Mucosa of rectum (tissue), 2 donors: ENCODE measurements around the gene OR2M5.

Experiments
- H3K27ac ChIP-seq, 2 donors: one replicate each; pipeline ENCODE4 v1.7.0; 2013; ENCODE audit warnings: inconsistent platforms in 2 of 2, low read depth in 2 of 2, low read length in 2 of 2
- H3K27me3 ChIP-seq, 2 donors: one replicate each; pipeline ENCODE4 v1.7.0; 2013; ENCODE audit warnings: low read length in 2 of 2; ENCODE audit not compliant: control insufficient read depth in 2 of 2, insufficient read depth in 2 of 2
- H3K36me3 ChIP-seq, 2 donors: one replicate each; pipeline ENCODE4 v1.7.0; 2013; ENCODE audit warnings: low read length in 2 of 2; ENCODE audit not compliant: control insufficient read depth in 2 of 2, insufficient read depth in 2 of 2
- H3K4me1 ChIP-seq, 2 donors: one replicate each; pipeline ENCODE4 v1.7.0; 2013; ENCODE audit warnings: low read length in 2 of 2, mild to moderate bottlenecking in 1 of 2; ENCODE audit not compliant: control insufficient read depth in 2 of 2, insufficient read depth in 2 of 2
- H3K4me3 ChIP-seq, 2 donors: one replicate each; pipeline ENCODE4 v1.7.0; 2013; ENCODE audit warnings: low read length in 2 of 2
- H3K9ac ChIP-seq, 2 donors: one replicate each; pipeline ENCODE4 v1.7.0; 2013; ENCODE audit warnings: low read length in 2 of 2, low read depth in 1 of 2, mild to moderate bottlenecking in 1 of 2
- H3K9me3 ChIP-seq, 2 donors: one replicate each; pipeline ENCODE4 v1.7.0; 2013; ENCODE audit warnings: low read length in 2 of 2; ENCODE audit not compliant: control insufficient read depth in 2 of 2
- donor health status: healthy.
- donor health status: Normal muscosa, but diverticular disease.

Gene OR2M5

GRCh38 chr1:248144513-248145198 is at the start of gene OR2M5:
OR2M5 (plus strand) TSS chr1:248145148; CDS start chr1:248145148, 0 bp downstream.
- Histone ChIP-seq H3K9ac (no peak within 1 kb of the TSS), H3K9me3 (peaks cover 0 to 3% of the 10 kb centered on the region in 2 donors), H3K36me3 (no peaks in the 10 kb centered on the region), H3K27ac (no peak within 1 kb of the TSS), H3K4me1 (no peaks in the 10 kb centered on the region), H3K27me3 (no peaks in the 10 kb centered on the region), H3K4me3 (no peak within 1 kb of the TSS)

- Histone ChIP-seq H3K27ac (no peak overlapping the region), H3K36me3 (no peaks in the 10 kb centered on the region), H3K27me3 (no peaks in the 10 kb centered on the region), H3K4me1 (no peaks in the 10 kb centered on the region), H3K9me3 (peaks cover 0 to 2% of the 10 kb centered on the region in 2 donors), H3K4me3 (no peak overlapping the region), H3K9ac (no peak overlapping the region)
These were observed 46.4 kb upstream of the OR2M5 start for GRCh38 chr1:248098529-248098928.

- Histone ChIP-seq H3K4me3 (no peak overlapping the region), H3K36me3 (no peaks in the 10 kb centered on the region), H3K4me1 (no peaks in the 10 kb centered on the region), H3K27me3 (no peaks in the 10 kb centered on the region), H3K9ac (no peak overlapping the region), H3K9me3 (no peaks in the 10 kb centered on the region), H3K27ac (no peak overlapping the region)
These were observed 42.1 kb upstream of the OR2M5 start for GRCh38 chr1:248102847-248103246.

- no peak overlapping the region for H3K4me3 ChIP-seq
- peaks cover 6 to 14% of the 10 kb centered on the region in 2 donors for H3K9me3 ChIP-seq
- H3K4me1 ChIP-seq = no peaks in the 10 kb centered on the region
- H3K9ac ChIP-seq = no peak overlapping the region
- H3K27me3 ChIP-seq = no peaks in the 10 kb centered on the region
- no peak overlapping the region for H3K27ac ChIP-seq
- H3K36me3 ChIP-seq = no peaks in the 10 kb centered on the region
These were observed 33.8 kb upstream of the OR2M5 start for GRCh38 chr1:248111157-248111556.

- Histone ChIP-seq H3K27me3 (no peaks in the 10 kb centered on the region), H3K4me3 (no peak overlapping the region), H3K27ac (no peak overlapping the region), H3K36me3 (no peaks in the 10 kb centered on the region), H3K9me3 (peaks cover 6 to 14% of the 10 kb centered on the region in 2 donors), H3K4me1 (no peaks in the 10 kb centered on the region), H3K9ac (no peak overlapping the region)
These were observed 30.1 kb upstream of the OR2M5 start for GRCh38 chr1:248114890-248115289.

- Histone ChIP-seq H3K27me3 (no peaks in the 10 kb centered on the region), H3K4me1 (no peaks in the 10 kb centered on the region), H3K27ac (no peak overlapping the region), H3K4me3 (no peak overlapping the region), H3K9ac (no peak overlapping the region), H3K36me3 (no peaks in the 10 kb centered on the region), H3K9me3 (peaks cover 0 to 3% of the 10 kb centered on the region in 2 donors)
These were observed 17.3 kb upstream of the OR2M5 start for GRCh38 chr1:248127653-248128052.

GRCh38 chr1:248136811-248137210 is 8.1 kb upstream of the OR2M5 start:
- Histone ChIP-seq H3K4me1 (no peaks in the 10 kb centered on the region), H3K27ac (no peak overlapping the region), H3K27me3 (no peaks in the 10 kb centered on the region), H3K9ac (no peak overlapping the region), H3K4me3 (no peak overlapping the region), H3K9me3 (no peaks in the 10 kb centered on the region), H3K36me3 (no peaks in the 10 kb centered on the region)

GRCh38 chr1:248140846-248141245 is 4.1 kb upstream of the OR2M5 start:
- no peak overlapping the region for H3K27ac ChIP-seq
- H3K4me3 ChIP-seq = no peak overlapping the region
- no peaks in the 10 kb centered on the region for H3K9me3 ChIP-seq
- H3K27me3 ChIP-seq = no peaks in the 10 kb centered on the region
- no peak overlapping the region for H3K9ac ChIP-seq
- no peaks in the 10 kb centered on the region for H3K4me1 ChIP-seq
- H3K36me3 ChIP-seq = no peaks in the 10 kb centered on the region

GRCh38 chr1:248143311-248143710 is 1.6 kb upstream of the OR2M5 start:
- Histone ChIP-seq H3K4me1 (no peaks in the 10 kb centered on the region), H3K4me3 (no peak overlapping the region), H3K9me3 (peaks cover 0 to 3% of the 10 kb centered on the region in 2 donors), H3K9ac (no peak overlapping the region), H3K36me3 (no peaks in the 10 kb centered on the region), H3K27me3 (no peaks in the 10 kb centered on the region), H3K27ac (no peak overlapping the region)

GRCh38 chr1:248152056-248152827 is 7.3 kb downstream of the OR2M5 start:
- Histone ChIP-seq H3K27ac (no peak overlapping the region), H3K4me1 (no peaks in the 10 kb centered on the region), H3K27me3 (no peaks in the 10 kb centered on the region), H3K4me3 (no peak overlapping the region), H3K9ac (no peak overlapping the region), H3K36me3 (no peaks in the 10 kb centered on the region), H3K9me3 (peaks cover 0 to 2% of the 10 kb centered on the region in 2 donors)
